Measurements from ENCODE around the gene C1QTNF8.

DNA sequence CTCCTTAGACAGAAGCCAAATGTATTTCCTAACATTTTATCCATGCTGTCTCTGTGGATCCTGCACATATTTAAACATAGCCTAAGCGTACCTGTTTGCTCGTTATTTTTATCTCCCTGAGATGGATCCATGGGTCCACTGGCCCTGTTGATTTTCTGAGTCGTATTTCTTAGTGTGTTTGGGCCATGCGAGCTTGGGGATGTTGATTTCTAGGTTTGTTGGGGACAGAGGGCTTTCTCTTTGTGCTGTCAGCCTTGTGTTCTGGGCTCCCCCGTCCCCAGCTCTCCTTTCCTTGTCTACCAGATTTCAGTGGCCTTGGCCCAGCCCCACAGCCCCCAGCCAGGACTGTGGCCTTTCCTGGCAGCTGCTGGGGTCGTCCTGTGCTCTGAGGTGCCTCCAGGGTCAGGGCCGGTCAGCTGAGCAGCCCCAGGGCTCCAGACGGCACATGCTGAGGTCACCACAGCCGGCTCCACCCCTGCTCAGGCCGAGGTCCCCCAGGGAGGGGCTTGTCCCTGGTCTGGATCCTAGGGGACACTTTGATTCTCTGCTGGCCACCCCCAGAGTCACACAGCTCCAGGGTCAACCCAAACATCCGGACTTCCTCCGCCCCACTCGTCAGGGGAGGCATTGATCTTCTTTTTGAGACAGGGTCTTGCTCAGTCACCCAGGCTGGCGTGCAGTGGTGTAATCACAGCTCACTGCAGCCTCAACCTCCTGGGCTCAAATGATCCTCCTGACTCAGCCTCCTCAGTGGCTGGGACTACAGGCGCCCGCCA, 19.1 kb downstream of the C1QTNF8 start:
- no peak for TF ChIP-seq MYNN (tag by site-specific recombination; IDR thresholded peaks at IDR 0.05; ENCODE audit: borderline replicate concordance)
- no peak for TF ChIP-seq ZNF629 (tag by site-specific recombination; IDR thresholded peaks at IDR 0.05)
- TF ChIP-seq, protein P1, sequence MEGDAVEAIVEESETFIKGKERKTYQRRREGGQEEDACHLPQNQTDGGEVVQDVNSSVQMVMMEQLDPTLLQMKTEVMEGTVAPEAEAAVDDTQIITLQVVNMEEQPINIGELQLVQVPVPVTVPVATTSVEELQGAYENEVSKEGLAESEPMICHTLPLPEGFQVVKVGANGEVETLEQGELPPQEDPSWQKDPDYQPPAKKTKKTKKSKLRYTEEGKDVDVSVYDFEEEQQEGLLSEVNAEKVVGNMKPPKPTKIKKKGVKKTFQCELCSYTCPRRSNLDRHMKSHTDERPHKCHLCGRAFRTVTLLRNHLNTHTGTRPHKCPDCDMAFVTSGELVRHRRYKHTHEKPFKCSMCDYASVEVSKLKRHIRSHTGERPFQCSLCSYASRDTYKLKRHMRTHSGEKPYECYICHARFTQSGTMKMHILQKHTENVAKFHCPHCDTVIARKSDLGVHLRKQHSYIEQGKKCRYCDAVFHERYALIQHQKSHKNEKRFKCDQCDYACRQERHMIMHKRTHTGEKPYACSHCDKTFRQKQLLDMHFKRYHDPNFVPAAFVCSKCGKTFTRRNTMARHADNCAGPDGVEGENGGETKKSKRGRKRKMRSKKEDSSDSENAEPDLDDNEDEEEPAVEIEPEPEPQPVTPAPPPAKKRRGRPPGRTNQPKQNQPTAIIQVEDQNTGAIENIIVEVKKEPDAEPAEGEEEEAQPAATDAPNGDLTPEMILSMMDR (tag by site-specific recombination; IDR thresholded peaks at IDR 0.05) = no peak
